Renal cortical epithelial cell (primary cell): Measurements from ENCODE around the gene GJB1. TPM values are rescaled to one million over a fixed set of nuclear protein-coding genes. Genes with fewer than 3 reads are reported as not detected.
A peak's percentile ranks its signal among the peaks of the same experiment; 100 is the strongest.

Experiments
- DNase-seq: peaks from one replicate; pipeline ENCODE4 v3.0.0-alpha.2; 2011; ENCODE audit warnings: low read depth
- total RNA-seq: library from RNA; depleted of rRNA; stranded (reverse); fragments of >200 nt; gene quantifications from 2 replicates; pipeline ENCODE4 v1.2.3, GENCODE V29; 2014

The GJB1 gene
- total RNA-seq, 1 donor from 2014 or later = 0.55 TPM

- DNase-seq = peak; percentile 44
Observed at GRCh38 chrX:71214604-71215337, 8.3 kb upstream of the GJB1 start.

- peak; percentile 13 for DNase-seq
Observed at GRCh38 chrX:71215338-71215912, 7.6 kb upstream of the GJB1 start.

- DNase-seq = no peak
Observed at GRCh38 chrX:71216485-71216884, 6.5 kb upstream of the GJB1 start.

DNA sequence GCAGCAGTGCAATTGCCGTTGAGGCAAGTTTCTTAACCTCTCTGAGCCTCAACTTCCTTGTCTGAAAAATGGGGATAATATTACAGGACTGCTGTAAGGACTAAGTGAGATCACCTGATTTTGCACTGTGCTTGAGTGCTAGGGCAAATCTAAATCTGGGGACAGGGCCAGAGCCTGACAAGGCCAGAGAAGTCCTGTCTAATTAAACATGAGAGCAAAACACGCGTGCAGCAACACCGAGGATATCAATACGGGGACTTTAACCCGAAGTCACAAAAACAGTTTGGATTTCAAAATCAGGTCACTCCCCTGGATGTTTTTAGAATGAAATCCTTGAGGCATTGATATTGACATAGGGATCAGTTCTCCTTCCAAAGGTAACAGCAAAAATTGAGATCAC, 5.7 kb upstream of the GJB1 start:
- no peak for DNase-seq

GRCh38 chrX:71221145-71221544, 1.9 kb upstream of the GJB1 start:
- no peak for DNase-seq

DNA sequence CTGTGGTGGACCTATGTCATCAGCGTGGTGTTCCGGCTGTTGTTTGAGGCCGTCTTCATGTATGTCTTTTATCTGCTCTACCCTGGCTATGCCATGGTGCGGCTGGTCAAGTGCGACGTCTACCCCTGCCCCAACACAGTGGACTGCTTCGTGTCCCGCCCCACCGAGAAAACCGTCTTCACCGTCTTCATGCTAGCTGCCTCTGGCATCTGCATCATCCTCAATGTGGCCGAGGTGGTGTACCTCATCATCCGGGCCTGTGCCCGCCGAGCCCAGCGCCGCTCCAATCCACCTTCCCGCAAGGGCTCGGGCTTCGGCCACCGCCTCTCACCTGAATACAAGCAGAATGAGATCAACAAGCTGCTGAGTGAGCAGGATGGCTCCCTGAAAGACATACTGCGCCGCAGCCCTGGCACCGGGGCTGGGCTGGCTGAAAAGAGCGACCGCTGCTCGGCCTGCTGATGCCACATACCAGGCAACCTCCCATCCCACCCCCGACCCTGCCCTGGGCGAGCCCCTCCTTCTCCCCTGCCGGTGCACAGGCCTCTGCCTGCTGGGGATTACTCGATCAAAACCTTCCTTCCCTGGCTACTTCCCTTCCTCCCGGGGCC, 1.2 kb downstream of the GJB1 start:
- DNase-seq = no peak

DNA sequence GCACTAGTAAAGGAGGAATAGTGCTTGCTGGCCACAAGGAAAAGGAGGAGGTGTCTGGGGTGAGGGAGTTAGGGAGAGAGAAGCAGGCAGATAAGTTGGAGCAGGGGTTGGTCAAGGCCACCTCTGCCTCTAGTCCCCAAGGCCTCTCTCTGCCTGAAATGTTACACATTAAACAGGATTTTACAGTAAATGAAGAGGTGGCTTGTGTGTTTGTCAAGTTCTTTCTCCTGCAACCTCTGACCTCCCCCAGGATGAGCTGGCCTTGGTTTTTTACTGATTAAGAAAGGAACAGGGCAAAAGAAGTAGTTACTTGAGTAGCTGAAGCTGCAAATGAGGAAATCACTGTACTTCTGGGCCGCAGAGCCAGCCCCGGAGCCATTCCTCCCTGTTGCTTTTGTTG, 2.0 kb downstream of the GJB1 start:
- DNase-seq = peak; percentile 54

DNA sequence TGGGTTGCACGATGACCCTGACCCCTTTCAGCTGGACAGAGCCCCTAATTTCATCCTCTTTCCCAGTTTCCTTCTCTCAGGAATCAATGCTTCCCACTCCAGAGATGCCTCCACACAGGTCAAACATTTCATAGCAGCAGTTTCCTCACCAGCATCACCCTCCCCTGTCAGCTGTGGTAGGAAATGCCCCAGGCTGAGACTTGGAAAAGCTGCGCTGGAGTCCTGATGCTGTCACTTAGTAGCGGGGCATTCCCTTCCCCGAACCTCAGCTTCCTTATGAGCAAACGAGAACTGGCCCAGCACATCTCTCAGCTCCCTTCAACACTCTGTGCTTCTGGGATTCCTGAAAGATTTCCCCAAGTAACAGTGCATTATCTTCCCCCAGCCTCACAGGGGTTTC, 2.7 kb downstream of the GJB1 start:
- no peak for DNase-seq

DNA sequence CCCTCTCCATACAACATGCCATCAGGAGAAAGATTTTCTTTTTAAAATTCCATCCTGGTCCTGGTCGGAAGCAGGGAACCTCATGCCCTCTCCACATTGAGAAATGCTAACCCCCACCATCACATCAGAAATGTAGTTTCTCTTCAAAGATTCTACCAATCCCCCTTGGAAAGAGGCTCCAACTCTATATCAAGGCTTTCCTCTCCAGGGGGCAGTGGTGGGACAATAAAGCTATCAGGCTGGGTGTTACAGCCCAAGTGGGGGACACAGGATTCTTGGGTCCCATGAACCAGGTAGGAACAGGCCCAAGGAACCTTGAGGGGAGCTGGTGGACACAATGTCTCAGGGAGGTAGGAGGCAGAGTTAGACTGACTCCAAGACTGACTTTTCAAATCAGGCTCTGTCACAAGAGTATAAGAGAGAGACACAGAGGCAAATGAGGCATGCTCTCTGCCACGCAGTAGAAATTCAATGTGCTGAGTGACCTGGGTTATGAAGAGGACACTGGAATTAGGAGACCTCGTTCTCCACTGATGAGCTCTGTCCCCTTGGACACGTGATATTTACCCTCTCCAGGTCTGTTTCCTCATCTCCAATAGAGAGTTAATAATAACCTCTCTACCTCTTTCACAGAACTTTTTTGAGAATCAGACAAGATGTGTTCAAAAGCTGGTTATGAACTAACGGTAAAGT, 4.5 kb downstream of the GJB1 start:
- DNase-seq = no peak

DNA sequence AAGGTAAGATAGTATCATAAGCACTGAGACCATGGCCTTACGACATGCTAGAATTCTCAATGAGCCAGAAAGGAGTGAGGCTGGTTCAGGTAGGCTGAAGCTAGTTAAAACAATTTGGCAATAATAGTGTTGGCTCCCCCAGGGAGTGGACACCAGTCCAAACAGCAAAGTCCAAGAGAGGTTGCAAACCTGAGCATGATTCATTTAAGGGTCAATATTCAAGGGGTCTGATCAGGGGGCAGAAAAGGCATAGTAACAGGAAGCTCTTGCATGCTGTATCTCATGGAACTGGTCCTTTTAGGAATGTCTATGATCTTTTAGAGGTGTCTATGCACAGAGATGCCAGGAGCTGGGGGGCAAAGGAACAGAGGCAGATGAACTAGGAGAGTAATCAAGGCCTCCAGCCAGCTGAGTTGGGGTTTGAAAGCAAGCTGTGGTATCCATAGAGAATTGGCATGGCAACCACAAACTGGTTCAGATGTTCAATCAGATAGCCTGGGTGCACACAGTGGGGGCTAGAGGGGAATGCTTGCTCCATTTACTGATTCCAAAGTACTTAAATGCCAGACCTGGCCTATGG, 5.1 kb downstream of the GJB1 start:
- peak; percentile 23 for DNase-seq

DNA sequence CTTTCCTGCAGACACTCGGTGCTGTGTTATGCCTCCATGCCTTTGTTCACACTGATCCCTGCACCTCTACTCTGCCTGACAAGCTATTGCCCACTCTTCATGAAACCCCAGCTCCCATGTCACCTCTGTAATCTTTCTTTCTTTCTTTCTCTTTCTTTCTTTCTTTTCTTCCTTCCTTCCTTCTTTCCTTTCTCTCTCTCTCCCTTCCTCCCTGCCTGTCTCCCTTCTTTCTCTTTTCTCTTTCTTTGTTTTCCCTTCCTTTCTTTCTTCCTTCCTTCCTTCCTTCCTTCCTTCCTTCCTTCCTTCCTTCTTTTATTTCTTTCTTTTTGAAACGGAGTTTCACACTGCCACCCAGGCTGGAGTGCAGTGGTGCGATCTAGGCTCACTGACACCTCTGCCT, 12.5 kb downstream of the GJB1 start:
- DNase-seq = no peak

GRCh38 chrX:71236836-71237235, 13.8 kb downstream of the GJB1 start:
- no peak for DNase-seq

DNA sequence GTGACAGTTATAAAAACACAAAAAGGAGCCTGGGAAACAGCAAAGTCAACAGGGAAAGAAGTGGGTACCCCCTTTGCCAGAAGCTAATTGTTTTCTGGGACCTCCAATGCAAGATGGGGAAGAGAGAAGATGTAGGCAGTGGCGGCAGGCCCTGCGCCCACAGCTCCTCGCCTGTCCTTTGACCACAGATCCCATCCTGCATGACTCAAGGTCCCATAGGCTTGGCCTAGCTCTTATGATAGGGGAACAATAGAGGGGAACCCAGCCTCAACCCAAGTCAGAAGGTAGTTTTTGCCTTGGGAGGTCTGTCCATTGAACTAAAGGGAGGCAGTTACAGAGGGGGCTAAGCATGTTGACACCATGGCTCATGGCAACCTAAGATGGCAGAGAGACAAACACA, 16.8 kb downstream of the GJB1 start:
- DNase-seq = no peak

- DNase-seq = no peak
Observed at GRCh38 chrX:71241301-71241700, 18.3 kb downstream of the GJB1 start.

GRCh38 chrX:71244359-71245128, 21.5 kb downstream of the GJB1 start:
- DNase-seq = no peak

- DNase-seq = no peak
Observed at GRCh38 chrX:71245159-71245558, 22.1 kb downstream of the GJB1 start.

GRCh38 chrX:71250841-71251240, 27.8 kb downstream of the GJB1 start:
- no peak for DNase-seq

DNA sequence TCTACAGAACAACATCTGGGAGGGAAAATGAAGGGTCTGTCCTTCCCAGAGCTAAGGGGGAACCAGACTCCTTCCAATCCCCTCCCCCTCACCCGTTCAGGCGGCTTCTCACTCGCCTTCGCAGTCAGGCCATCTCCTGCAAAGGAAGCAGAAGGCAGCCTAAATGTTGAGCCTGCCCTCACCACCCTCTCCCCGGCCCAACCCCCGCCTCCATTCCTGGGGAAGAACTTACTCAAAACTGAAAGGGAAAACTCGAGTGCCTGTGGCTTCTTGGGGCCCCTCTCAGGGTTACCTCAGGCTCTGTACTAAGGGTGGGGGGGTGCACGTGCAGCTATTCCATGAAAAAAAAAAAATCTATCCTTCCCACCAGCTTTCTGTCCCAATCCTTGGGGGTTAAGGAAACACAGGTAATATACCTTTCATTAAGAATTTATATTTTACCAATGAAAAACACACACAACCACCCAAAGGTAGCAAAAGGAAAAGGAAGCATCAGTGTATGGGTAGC, 28.5 kb downstream of the GJB1 start:
- DNase-seq = no peak

DNA sequence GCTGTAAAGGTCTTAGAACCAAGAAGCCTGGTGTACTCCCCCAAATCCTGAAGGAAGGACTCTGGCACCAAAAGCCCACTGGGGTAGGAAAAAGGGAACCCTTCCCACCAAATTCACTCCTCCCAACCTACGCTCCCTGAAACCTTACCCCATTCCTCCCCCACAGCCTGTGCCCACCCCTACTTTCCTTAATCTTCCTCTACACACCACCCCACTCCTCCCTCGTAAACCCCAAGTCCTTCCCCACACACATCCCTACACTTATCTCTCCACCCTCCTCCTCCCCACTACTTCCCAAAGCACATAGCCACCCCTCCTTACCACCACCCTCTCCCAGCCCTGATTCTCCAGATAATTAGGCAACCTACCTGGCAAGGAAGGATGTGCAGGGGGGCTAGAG, 29.2 kb downstream of the GJB1 start:
- no peak for DNase-seq

DNA sequence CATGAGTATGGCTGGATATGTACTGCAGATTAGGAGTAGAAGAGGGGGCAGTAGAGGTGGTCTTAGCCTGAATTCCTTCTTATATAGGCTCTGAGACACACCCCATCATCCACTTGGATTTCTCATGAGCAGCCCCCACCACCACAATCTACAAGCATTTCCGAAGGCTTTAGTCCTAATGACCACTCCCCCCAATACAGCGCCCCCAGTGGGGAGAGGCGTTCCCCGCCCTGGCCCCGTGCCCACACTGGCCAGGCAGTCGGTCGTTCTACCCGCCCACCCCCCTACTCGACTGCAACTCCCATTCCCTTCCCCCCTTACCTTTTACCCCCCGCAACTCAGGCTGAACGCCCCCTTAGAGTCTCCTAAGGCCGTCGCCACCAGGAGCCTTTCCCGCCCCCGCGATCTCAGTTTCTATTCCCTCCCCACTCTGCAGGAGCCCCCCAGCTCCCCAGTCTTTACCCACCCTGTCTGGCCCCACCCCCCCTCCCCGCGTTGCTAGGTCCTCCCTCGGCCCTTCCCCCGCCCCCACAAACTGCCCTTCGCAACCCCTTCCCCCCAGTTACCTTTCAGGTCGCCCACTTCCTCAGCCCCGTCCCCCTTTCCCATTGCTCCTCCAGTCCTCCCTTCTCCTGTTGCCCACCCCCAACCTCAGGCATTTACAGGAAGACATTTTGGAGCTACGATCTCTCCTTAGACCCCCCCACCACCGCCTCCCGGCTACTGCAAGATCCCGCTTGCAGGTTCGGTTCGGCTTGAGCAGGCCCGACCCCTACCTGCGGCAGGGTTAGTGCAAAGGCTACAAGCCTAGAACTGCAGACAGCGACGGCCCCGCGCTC, 30.4 kb downstream of the GJB1 start:
- DNase-seq = no peak
